HepG2 (cell line): ENCODE measurements around the gene DDX10. TPM values are rescaled to one million over a fixed set of nuclear protein-coding genes. Genes with fewer than 3 reads are reported as not detected.

Source experiments
- SMC3 ChIP-seq: IDR thresholded peaks from 2 replicates; pipeline ENCODE4 v1.6.1; 2011; ENCODE audit warnings: low read length, improper control_type of control experiment
- SMYD3 ChIP-seq: sonication (generic); formaldehyde crosslinking; IDR thresholded peaks from 2 replicates; pipeline ENCODE4 v1.8.1; 2023; ENCODE audit warnings: mild to moderate bottlenecking, missing genetic modification reagents
- ZNF3 ChIP-seq: IDR thresholded peaks from 2 replicates; pipeline ENCODE4 v1.7.0; 2017; ENCODE audit warnings: inconsistent platforms
- ZZZ3 ChIP-seq: sonication (generic); formaldehyde crosslinking; IDR thresholded peaks from 2 replicates; pipeline ENCODE4 v1.4.0; 2020; ENCODE audit warnings: missing genetic modification reagents, mild to moderate bottlenecking, borderline replicate concordance
- polyA plus RNA-seq, 8 experiments: library from polyadenylated mRNA; depleted of rRNA in 3 of 8; stranded (reverse) in 7 of 8; unstranded in 1 of 8; fragments of >200 nt; fragmentation: Illumina TruSeq in 4 of 8; extraction: Trizol in 4 of 8; gene quantifications; 2 replicates each; pipeline versions ENCODE4 v1.2.1 to v1.2.3, GENCODE V29; 2011 to 2016; ENCODE audit warnings: low read depth in 4 of 8, missing spikeins in 1 of 8, mixed read lengths in 1 of 8; ENCODE audit not compliant: insufficient read depth in 1 of 8
- total RNA-seq, 5 experiments: library from RNA; depleted of rRNA; stranded (reverse); fragments of >200 nt; fragmentation: Illumina TruSeq; extraction: Trizol; gene quantifications; 2 replicates each; pipeline ENCODE4 v1.2.3, GENCODE V29; 2016; ENCODE audit warnings: low read depth in 1 of 5
- TF ChIP-seq, protein P1 (sequence below): sonication (generic); formaldehyde crosslinking; IDR thresholded peaks from 2 replicates; pipeline ENCODE4 v1.4.0; 2020; ENCODE audit warnings: missing genetic modification reagents
- TF ChIP-seq, protein P2 (sequence below): sonication (generic); formaldehyde crosslinking; IDR thresholded peaks from 2 replicates; pipeline ENCODE4 v1.5.0; 2020; ENCODE audit warnings: mild to moderate bottlenecking, missing genetic modification reagents, moderate library complexity
- TF ChIP-seq, protein P3 (sequence below): sonication (generic); formaldehyde crosslinking; IDR thresholded peaks from 2 replicates; pipeline ENCODE4 v1.4.0; 2020; ENCODE audit warnings: mild to moderate bottlenecking, missing genetic modification reagents

Gene DDX10
- total and polyA plus RNA-seq, 2 of the 13 experiments (the other 11 are each of a cell fraction or from before 2014, with no cell fraction given), result 17.0 to 32.0 TPM

- TF ChIP-seq ZNF3 (CRISPR knock-in tag), result peak; percentile 75; the same call in 1 of the 2 replicates
- TF ChIP-seq, protein P1, sequence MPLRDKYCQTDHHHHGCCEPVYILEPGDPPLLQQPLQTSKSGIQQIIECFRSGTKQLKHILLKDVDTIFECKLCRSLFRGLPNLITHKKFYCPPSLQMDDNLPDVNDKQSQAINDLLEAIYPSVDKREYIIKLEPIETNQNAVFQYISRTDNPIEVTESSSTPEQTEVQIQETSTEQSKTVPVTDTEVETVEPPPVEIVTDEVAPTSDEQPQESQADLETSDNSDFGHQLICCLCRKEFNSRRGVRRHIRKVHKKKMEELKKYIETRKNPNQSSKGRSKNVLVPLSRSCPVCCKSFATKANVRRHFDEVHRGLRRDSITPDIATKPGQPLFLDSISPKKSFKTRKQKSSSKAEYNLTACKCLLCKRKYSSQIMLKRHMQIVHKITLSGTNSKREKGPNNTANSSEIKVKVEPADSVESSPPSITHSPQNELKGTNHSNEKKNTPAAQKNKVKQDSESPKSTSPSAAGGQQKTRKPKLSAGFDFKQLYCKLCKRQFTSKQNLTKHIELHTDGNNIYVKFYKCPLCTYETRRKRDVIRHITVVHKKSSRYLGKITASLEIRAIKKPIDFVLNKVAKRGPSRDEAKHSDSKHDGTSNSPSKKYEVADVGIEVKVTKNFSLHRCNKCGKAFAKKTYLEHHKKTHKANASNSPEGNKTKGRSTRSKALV (CRISPR knock-in tag), result no peak
- no peak for TF ChIP-seq ZZZ3 (CRISPR knock-in tag)
- TF ChIP-seq, protein P2, sequence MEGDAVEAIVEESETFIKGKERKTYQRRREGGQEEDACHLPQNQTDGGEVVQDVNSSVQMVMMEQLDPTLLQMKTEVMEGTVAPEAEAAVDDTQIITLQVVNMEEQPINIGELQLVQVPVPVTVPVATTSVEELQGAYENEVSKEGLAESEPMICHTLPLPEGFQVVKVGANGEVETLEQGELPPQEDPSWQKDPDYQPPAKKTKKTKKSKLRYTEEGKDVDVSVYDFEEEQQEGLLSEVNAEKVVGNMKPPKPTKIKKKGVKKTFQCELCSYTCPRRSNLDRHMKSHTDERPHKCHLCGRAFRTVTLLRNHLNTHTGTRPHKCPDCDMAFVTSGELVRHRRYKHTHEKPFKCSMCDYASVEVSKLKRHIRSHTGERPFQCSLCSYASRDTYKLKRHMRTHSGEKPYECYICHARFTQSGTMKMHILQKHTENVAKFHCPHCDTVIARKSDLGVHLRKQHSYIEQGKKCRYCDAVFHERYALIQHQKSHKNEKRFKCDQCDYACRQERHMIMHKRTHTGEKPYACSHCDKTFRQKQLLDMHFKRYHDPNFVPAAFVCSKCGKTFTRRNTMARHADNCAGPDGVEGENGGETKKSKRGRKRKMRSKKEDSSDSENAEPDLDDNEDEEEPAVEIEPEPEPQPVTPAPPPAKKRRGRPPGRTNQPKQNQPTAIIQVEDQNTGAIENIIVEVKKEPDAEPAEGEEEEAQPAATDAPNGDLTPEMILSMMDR (CRISPR knock-in tag), result peak; percentile 73
- TF ChIP-seq, protein P3, sequence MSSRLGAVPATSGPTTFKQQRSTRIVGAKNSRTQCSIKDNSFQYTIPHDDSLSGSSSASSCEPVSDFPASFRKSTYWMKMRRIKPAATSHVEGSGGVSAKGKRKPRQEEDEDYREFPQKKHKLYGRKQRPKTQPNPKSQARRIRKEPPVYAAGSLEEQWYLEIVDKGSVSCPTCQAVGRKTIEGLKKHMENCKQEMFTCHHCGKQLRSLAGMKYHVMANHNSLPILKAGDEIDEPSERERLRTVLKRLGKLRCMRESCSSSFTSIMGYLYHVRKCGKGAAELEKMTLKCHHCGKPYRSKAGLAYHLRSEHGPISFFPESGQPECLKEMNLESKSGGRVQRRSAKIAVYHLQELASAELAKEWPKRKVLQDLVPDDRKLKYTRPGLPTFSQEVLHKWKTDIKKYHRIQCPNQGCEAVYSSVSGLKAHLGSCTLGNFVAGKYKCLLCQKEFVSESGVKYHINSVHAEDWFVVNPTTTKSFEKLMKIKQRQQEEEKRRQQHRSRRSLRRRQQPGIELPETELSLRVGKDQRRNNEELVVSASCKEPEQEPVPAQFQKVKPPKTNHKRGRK (CRISPR knock-in tag), result no peak
- no peak for TF ChIP-seq SMYD3
- peak; percentile 63 for TF ChIP-seq SMC3
Observed at GRCh38 chr11:108654994-108655631, 9.8 kb upstream of the DDX10 start (continued).
